HG02885 (cell line): ENCODE measurements around the gene GALNT17.
"Not testable (repeated sequence)": the region's sequence is repeated elsewhere in the genome, so short reads cannot be mapped to it uniquely, and the experiment has no call there.

Source experiments
- ATAC-seq: cut with Tn5 transposase; IDR thresholded peaks from one replicate; pipeline ENCODE4 v1.9.1; 2021; ENCODE audit warnings: mild to moderate bottlenecking; ENCODE audit not compliant: unreplicated experiment, poor library complexity

The GALNT17 gene

DNA sequence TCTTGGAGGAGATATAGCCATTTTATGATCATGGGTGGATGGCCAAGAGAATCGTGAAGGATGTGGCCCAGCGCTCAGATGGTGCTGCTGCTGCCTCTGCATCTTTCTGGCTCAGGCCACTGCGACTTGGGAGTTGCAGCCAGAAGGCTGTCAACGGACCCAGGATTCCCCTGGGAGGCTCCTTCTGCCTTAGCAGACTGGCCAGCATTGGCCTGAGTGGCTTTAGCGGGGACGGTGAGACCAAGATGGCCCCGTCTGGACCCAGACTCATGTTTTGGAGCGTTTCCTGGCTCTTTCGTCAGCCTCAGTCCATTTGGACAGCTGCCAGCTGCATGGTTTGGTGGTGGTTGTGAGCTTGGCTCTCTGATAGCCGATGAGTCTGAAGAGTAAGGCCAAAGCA, 97.2 kb downstream of the GALNT17 start:
- no peak for ATAC-seq

DNA sequence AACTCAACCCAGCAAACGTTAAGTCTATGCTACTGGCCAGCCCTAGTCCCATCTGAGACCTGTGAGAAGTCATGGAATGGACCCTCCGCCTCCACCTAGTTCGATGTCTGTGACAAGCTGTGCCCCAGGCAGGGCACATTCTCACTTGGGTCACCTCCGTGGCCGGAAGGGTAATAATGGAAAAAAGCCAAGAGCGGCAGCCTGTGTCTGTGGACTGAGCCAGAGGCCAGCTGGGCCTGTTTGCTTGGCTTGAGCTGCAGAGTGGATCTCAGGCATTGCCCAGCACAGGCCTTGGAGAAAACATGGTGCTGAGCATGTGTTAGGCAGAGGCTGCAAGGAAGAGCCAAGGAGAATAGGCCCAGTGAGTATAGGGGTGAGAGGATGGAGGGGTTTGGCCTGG, 97.8 kb downstream of the GALNT17 start:
- no peak for ATAC-seq

GRCh38 chr7:71235253-71235652, 103.3 kb downstream of the GALNT17 start:
- ATAC-seq = no peak

GRCh38 chr7:71236230-71237105, 104.5 kb downstream of the GALNT17 start:
- no peak for ATAC-seq

DNA sequence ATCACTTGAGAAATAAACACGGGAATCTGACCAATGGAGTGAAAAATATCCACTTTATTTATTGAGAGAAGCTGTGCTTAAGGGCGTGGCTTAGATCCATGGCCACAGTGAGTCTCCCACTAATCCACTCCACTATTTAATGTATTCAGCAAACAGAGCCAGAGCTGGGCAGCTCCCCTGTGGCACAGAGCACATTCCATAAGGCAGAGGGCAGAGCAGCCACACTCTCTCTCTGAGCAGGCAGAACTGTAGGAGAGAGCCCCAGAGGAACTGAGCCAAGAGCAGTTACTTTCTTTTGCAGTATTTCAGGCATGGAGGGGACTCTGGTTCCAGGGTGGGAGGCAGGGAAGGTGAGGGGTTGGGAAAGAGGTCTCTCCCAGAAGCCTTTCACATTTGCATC, 106.0 kb downstream of the GALNT17 start:
- no peak for ATAC-seq

- no peak for ATAC-seq
Measured at GRCh38 chr7:71238581-71239295, 106.8 kb downstream of the GALNT17 start.

DNA sequence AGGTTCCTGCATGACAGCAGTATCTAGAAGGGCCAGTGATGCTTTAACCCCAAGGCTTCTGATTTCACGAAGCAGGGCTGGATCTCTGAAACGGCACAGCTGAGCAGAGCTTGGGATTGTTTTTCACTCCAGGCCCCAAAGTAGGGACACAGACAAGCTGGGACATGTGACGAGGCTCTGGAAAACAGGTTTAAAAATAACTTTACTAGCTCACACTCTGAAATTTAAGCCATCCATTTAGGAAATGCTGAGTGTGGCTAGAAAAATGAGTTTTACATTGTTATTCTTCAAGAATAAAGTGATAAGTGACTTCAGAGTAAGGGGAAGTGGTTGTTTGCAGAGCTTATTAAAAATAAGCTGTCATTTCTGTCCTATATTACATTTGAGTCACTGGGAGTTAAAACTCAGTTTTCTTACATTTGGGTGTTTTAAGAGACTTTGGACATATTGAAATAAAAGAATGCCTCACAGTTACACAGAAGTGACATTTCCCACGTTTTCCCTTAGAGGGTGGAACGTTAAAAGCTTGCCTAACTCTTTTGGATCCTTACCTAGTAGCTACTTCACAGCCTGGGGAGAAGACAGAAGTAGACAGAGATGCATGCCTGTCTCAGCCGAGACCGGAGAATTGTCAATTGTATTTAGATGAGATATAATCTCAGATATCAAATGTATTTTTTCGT, 107.8 kb downstream of the GALNT17 start:
- ATAC-seq = no peak

GRCh38 chr7:71243736-71244410, 111.9 kb downstream of the GALNT17 start:
- no peak for ATAC-seq

DNA sequence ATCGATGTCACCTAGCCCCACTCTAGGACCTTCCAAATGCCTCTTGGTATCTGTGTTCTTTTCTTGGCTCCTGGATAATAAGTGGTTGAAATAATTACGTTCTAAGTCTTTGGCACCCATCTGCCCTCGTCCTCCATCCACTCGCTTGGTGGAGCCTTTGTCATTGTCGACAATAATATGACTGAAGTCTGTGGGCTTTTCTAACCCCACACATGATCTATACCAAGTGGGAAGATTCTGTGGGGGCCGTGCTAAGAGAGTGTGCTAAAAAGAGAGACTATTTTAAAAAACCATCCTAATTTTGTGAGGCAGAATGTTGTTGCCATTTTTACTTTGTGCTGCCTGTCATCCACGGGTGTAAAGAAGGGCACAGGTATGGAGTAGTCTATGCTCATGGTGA, 113.1 kb downstream of the GALNT17 start:
- ATAC-seq = no peak

- ATAC-seq = no peak
Measured at GRCh38 chr7:71251706-71252105, 119.8 kb downstream of the GALNT17 start.

GRCh38 chr7:71254751-71255150, 122.8 kb downstream of the GALNT17 start:
- ATAC-seq = no peak

GRCh38 chr7:71255537-71256178, 123.7 kb downstream of the GALNT17 start:
- ATAC-seq = no peak

GRCh38 chr7:71261066-71261465, 129.1 kb downstream of the GALNT17 start:
- no peak for ATAC-seq

GRCh38 chr7:71262834-71263233, 130.9 kb downstream of the GALNT17 start:
- ATAC-seq = not testable (repeated sequence)

GRCh38 chr7:71264005-71264404, 132.1 kb downstream of the GALNT17 start:
- no peak for ATAC-seq

DNA sequence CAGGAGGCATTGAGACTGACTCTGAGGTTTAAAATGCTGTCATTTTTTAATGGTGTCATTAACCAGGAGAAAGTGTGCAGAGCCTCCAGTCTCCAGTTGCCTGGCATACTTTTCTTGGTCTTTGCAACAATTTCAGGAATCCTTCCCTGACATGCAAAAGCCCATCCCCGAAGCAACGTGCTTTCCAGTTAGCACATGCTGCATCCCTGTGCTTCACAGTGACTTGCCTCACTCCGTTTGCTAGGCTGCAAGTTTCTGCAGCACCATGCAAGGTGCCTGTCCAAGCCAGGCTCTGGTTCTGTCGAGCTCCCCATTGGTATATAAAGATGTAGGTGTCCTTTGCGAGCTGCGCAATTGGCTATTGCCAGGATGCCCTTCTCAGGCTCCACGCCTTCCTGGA, 135.0 kb downstream of the GALNT17 start:
- no peak for ATAC-seq

DNA sequence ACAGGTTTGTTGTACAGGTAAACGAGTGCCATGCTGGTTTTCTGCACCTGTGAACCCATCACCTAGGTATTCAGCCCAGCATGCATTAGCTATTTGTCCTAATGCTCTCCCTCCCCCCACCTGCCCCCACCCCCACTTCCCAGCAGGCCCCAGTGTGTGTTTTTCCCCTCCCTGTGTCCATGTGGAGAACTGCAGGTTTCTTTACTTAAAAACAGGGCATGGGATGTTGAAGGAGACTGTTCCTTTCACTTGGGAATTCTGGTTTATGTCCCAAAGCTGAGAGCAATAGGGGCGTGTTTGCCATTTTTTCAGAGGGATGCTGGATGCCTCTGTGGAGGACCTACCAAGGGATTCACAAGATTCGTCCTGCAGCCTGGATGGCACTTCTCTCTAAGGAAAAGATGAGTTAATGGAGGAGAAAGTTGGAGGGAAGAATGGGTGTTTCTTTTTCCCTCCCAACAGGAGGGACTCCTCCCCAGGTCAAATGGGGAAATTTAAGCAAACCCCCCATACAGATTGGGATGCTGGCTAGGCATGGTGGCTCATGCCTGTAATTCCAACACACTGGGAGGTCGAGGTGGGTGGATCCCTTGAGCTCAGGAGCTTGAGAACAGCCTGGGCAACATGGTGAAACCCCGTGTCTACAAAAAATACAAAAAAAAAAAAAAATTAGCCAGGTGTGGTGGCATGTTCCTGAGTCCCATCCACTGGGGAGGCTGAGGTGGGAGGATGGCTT, 136.0 kb downstream of the GALNT17 start:
- no peak for ATAC-seq

DNA sequence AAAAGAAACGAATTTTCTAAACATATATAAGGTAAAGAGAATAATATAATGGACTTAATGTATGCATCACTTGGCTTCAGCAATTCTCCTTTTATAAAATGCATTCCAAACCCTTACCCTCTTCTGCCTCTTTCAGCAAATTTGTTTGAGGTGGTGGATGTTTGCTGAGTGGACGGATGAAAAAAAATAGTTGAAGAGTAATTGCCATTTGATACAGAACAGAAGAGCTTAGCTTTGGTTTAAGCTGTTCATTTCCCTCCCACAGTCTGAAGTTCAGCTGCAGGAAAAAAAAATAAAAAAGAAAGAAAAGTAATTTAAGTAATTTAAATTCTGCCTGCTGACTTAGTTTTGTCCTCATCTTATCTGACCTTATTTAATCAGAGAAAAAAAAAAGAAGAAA, 138.6 kb downstream of the GALNT17 start:
- no peak for ATAC-seq

GRCh38 chr7:71271203-71271602, 139.3 kb downstream of the GALNT17 start:
- ATAC-seq = no peak
